HepG2 (cell line): ENCODE results near the gene CARMIL3. TPM values are rescaled to one million over a fixed set of nuclear protein-coding genes. Genes with fewer than 3 reads are reported as not detected.
A peak's percentile ranks its signal among the peaks of the same experiment; 100 is the strongest.

Source experiments
- E2F2 ChIP-seq: sonication (generic); formaldehyde crosslinking; IDR thresholded peaks from 2 replicates; pipeline ENCODE4 v1.4.0; 2020; ENCODE audit warnings: missing genetic modification reagents, borderline replicate concordance
- EP300 ChIP-seq, 3 experiments: sonication (generic) in 1 of 3; formaldehyde crosslinking in 1 of 3; IDR thresholded peaks; 2 replicates each; pipeline versions ENCODE4 v1.5.1 to v1.6.1; 2011 to 2020; ENCODE audit warnings: low read depth in 2 of 3, low read length in 2 of 3, borderline replicate concordance in 1 of 3, improper control_type of control experiment in 1 of 3, mild to moderate bottlenecking in 1 of 3, missing genetic modification reagents in 1 of 3, moderate library complexity in 1 of 3
- HDAC1 ChIP-seq: sonication (generic); formaldehyde crosslinking; IDR thresholded peaks from 2 replicates; pipeline ENCODE4 v1.5.1; 2020; ENCODE audit warnings: mild to moderate bottlenecking, missing genetic modification reagents
- HNF4A ChIP-seq: sonication (generic); formaldehyde crosslinking; IDR thresholded peaks from 2 replicates; pipeline ENCODE4 v1.4.0; 2020; ENCODE audit warnings: missing genetic modification reagents
- KAT8 ChIP-seq: IDR thresholded peaks from 2 replicates; pipeline ENCODE4 v1.6.1; 2016; ENCODE audit warnings: missing genetic modification reagents, missing compliant biosample characterization
- MXD4 ChIP-seq: IDR thresholded peaks from 2 replicates; pipeline ENCODE4 v1.6.1; 2016; ENCODE audit warnings: mild to moderate bottlenecking, missing biosample characterization, missing genetic modification reagents
- PHF8 ChIP-seq: sonication (generic); formaldehyde crosslinking; IDR thresholded peaks from 2 replicates; pipeline ENCODE4 v1.5.0; 2020; ENCODE audit warnings: missing genetic modification reagents
- TARDBP ChIP-seq: sonication (generic); formaldehyde crosslinking; IDR thresholded peaks from 2 replicates; pipeline ENCODE4 v1.8.0; 2022; ENCODE audit warnings: mild to moderate bottlenecking, missing genetic modification reagents
- TBX2 ChIP-seq: sonication (generic); formaldehyde crosslinking; IDR thresholded peaks from 2 replicates; pipeline ENCODE4 v1.5.0; 2020; ENCODE audit warnings: missing genetic modification reagents, mild to moderate bottlenecking, borderline replicate concordance
- THAP9 ChIP-seq: sonication (generic); formaldehyde crosslinking; IDR thresholded peaks from 2 replicates; pipeline ENCODE4; 2020; ENCODE audit warnings: missing genetic modification reagents, mild to moderate bottlenecking, borderline replicate concordance
- ZFP37 ChIP-seq: sonication (generic); formaldehyde crosslinking; IDR thresholded peaks from 2 replicates; pipeline ENCODE4 v1.4.0; 2020; ENCODE audit warnings: missing genetic modification reagents, borderline replicate concordance
- ZNF264 ChIP-seq: sonication (generic); formaldehyde crosslinking; IDR thresholded peaks from 2 replicates; pipeline ENCODE4 v1.4.0; 2020; ENCODE audit warnings: missing genetic modification reagents
- ZNF280D ChIP-seq: sonication (generic); formaldehyde crosslinking; IDR thresholded peaks from 2 replicates; pipeline ENCODE4 v1.5.1; 2020; ENCODE audit warnings: mild to moderate bottlenecking, missing genetic modification reagents
- ZNF317 ChIP-seq: sonication (generic); formaldehyde crosslinking; IDR thresholded peaks from 2 replicates; pipeline ENCODE4 v1.5.0; 2020; ENCODE audit warnings: mild to moderate bottlenecking, missing genetic modification reagents
- ZNF430 ChIP-seq: sonication (generic); formaldehyde crosslinking; IDR thresholded peaks from 2 replicates; pipeline ENCODE4 v1.9.0; 2021; ENCODE audit warnings: mild to moderate bottlenecking, missing genetic modification reagents
- ZNF564 ChIP-seq: sonication (generic); formaldehyde crosslinking; IDR thresholded peaks from 2 replicates; pipeline ENCODE4 v1.8.1; 2023; ENCODE audit warnings: mild to moderate bottlenecking, missing genetic modification reagents
- ZNF572 ChIP-seq: sonication (generic); formaldehyde crosslinking; IDR thresholded peaks from 2 replicates; pipeline ENCODE4 v1.5.1; 2020; ENCODE audit warnings: mild to moderate bottlenecking, missing genetic modification reagents
- ZNF605 ChIP-seq: sonication (generic); formaldehyde crosslinking; IDR thresholded peaks from 2 replicates; pipeline ENCODE4 v1.8.0; 2022; ENCODE audit warnings: mild to moderate bottlenecking, missing genetic modification reagents
- ZNF703 ChIP-seq: sonication (generic); formaldehyde crosslinking; IDR thresholded peaks from 2 replicates; pipeline ENCODE4 v1.5.1; 2020; ENCODE audit warnings: missing genetic modification reagents, mild to moderate bottlenecking, moderate library complexity, borderline replicate concordance
- ZNF746 ChIP-seq: sonication (generic); formaldehyde crosslinking; IDR thresholded peaks from 2 replicates; pipeline ENCODE4 v1.8.0; 2022; ENCODE audit warnings: mild to moderate bottlenecking, missing genetic modification reagents
- ZNF792 ChIP-seq: IDR thresholded peaks from 2 replicates; pipeline ENCODE4 v1.6.1; 2016
- ZNF891 ChIP-seq: sonication (generic); formaldehyde crosslinking; IDR thresholded peaks from 2 replicates; pipeline ENCODE4 v1.5.0; 2020; ENCODE audit warnings: mild to moderate bottlenecking, missing genetic modification reagents
- polyA plus RNA-seq, 8 experiments: library from polyadenylated mRNA; depleted of rRNA in 3 of 8; stranded (reverse) in 7 of 8; unstranded in 1 of 8; fragments of >200 nt; fragmentation: Illumina TruSeq in 4 of 8; extraction: Trizol in 4 of 8; gene quantifications; 2 replicates each; pipeline versions ENCODE4 v1.2.1 to v1.2.3, GENCODE V29; 2011 to 2016; ENCODE audit warnings: low read depth in 4 of 8, missing spikeins in 1 of 8, mixed read lengths in 1 of 8; ENCODE audit not compliant: insufficient read depth in 1 of 8
- total RNA-seq, 5 experiments: library from RNA; depleted of rRNA; stranded (reverse); fragments of >200 nt; fragmentation: Illumina TruSeq; extraction: Trizol; gene quantifications; 2 replicates each; pipeline ENCODE4 v1.2.3, GENCODE V29; 2016; ENCODE audit warnings: low read depth in 1 of 5

The CARMIL3 gene
- total and polyA plus RNA-seq, 2 of the 13 experiments (the other 11 are each of a cell fraction or from before 2014, with no cell fraction given): 0.27 to 0.55 TPM

- TF ChIP-seq KAT8 (CRISPR knock-in tag) (no peak), ZNF430 (CRISPR knock-in tag) (peak; percentile 57; the same call in 1 of the 2 replicates), ZNF746 (peak; percentile 72; the same call in 1 of the 2 replicates), TARDBP (CRISPR knock-in tag) (peak; percentile 46; the same call in 1 of the 2 replicates), ZNF703 (CRISPR knock-in tag) (no peak), TBX2 (peak; percentile 37; the same call in 1 of the 2 replicates), ZNF792 (CRISPR knock-in tag) (0 out of 2 replicates have a peak, but pooled peaks have one; percentile 39), PHF8 (0 out of 2 replicates have a peak, but pooled peaks have one; percentile 26), ZNF605 (peak; percentile 88), ZNF264 (CRISPR knock-in tag) (no peak), E2F2 (CRISPR knock-in tag) (no peak), ZNF891 (CRISPR knock-in tag) (0 out of 2 replicates have a peak, but pooled peaks have one; percentile 53), HNF4A (CRISPR knock-in tag) (peak; percentile 81), ZNF280D (CRISPR knock-in tag) (peak; percentile 62; the same call in 1 of the 2 replicates), THAP9 (CRISPR knock-in tag) (peak; percentile 58; the same call in 1 of the 2 replicates), ZFP37 (CRISPR knock-in tag) (no peak), MXD4 (CRISPR knock-in tag) (peak; percentile 42; the same call in 1 of the 2 replicates), EP300 (IDR thresholded peaks at IDR 0.05; ENCODE audit: low read depth in 2 of 2, low read length in 2 of 2) (peak in 1 of 2 experiments; percentile 25; a peak in 1 of 4 replicates), EP300 (CRISPR knock-in tag; IDR thresholded peaks at IDR 0.05; ENCODE audit: borderline replicate concordance) (no peak; the same call in 1 of the 2 replicates), ZNF564 (CRISPR knock-in tag) (peak; percentile 72; the same call in 1 of the 2 replicates), ZNF317 (CRISPR knock-in tag) (no peak), ZNF572 (CRISPR knock-in tag) (peak; percentile 83; the same call in 1 of the 2 replicates), HDAC1 (CRISPR knock-in tag) (no peak)
Measured at GRCh38 chr14:24067133-24068082, 15.6 kb downstream of the CARMIL3 start (continued).
